Measurements from ENCODE around the gene SLC5A10.

GRCh38 chr17:18978655-18979054 lies 26.7 kb downstream of the SLC5A10 start:
- TF ChIP-seq POLR2A (IDR thresholded peaks at IDR 0.05): no peak
- TF ChIP-seq, protein P1, sequence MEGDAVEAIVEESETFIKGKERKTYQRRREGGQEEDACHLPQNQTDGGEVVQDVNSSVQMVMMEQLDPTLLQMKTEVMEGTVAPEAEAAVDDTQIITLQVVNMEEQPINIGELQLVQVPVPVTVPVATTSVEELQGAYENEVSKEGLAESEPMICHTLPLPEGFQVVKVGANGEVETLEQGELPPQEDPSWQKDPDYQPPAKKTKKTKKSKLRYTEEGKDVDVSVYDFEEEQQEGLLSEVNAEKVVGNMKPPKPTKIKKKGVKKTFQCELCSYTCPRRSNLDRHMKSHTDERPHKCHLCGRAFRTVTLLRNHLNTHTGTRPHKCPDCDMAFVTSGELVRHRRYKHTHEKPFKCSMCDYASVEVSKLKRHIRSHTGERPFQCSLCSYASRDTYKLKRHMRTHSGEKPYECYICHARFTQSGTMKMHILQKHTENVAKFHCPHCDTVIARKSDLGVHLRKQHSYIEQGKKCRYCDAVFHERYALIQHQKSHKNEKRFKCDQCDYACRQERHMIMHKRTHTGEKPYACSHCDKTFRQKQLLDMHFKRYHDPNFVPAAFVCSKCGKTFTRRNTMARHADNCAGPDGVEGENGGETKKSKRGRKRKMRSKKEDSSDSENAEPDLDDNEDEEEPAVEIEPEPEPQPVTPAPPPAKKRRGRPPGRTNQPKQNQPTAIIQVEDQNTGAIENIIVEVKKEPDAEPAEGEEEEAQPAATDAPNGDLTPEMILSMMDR (IDR thresholded peaks at IDR 0.05): no peak

All from ovary (tissue), 3 donors.